SK-N-SH treated with all-trans-retinoic acid at 6 μM for 48 hours (cell line): ENCODE results near the gene STYX.

ENCODE experiments used
- ATAC-seq: fragments of 200-7000 bp; cut with Tn5 transposase; 3 replicates; pipeline ENCODE4 v1.9.1; 2020; ENCODE audit warnings: mild to moderate bottlenecking, moderate library complexity
- ARNTL ChIP-seq: fragments of 450-650 bp; formaldehyde crosslinking; IDR thresholded peaks from 2 replicates; pipeline ENCODE4 v1.5.0; 2020; ENCODE audit warnings: low read depth, mild to moderate bottlenecking, moderate library complexity, borderline replicate concordance
- BACH2 ChIP-seq: fragments of 250-450 bp; sonication (Bioruptor Pico); IDR thresholded peaks from 2 replicates; pipeline ENCODE4 v1.9.0; 2021; ENCODE audit warnings: mild to moderate bottlenecking, borderline replicate concordance
- CSDC2 ChIP-seq: fragments of 250-450 bp; sonication (Bioruptor Pico); IDR thresholded peaks from 2 replicates; pipeline ENCODE4 v1.5.0; 2020; ENCODE audit warnings: mild to moderate bottlenecking, moderate library complexity
- ESRRG ChIP-seq: fragments of 250-450 bp; sonication (Bioruptor Pico); IDR thresholded peaks from 2 replicates; pipeline ENCODE4 v1.6.1; 2021; ENCODE audit warnings: mild to moderate bottlenecking
- ISL1 ChIP-seq: fragments of 250-450 bp; sonication (Bioruptor Pico); IDR thresholded peaks from 2 replicates; pipeline ENCODE4 v2.1.2; 2022; ENCODE audit warnings: mild to moderate bottlenecking, moderate library complexity
- OSR1 ChIP-seq: fragments of 250-450 bp; sonication (Bioruptor Pico); IDR thresholded peaks from 2 replicates; pipeline ENCODE4 v1.8.0; 2022; ENCODE audit warnings: moderate library complexity, mild to moderate bottlenecking, inconsistent platforms
- PATZ1 ChIP-seq: fragments of 250-450 bp; sonication (Bioruptor Pico); IDR thresholded peaks from 2 replicates; pipeline ENCODE4 v1.8.0; 2020; ENCODE audit warnings: mild to moderate bottlenecking, moderate library complexity, borderline replicate concordance
- PPARA ChIP-seq: fragments of 250-450 bp; sonication (Bioruptor Pico); IDR thresholded peaks from 2 replicates; pipeline ENCODE4 v1.5.0; 2020; ENCODE audit warnings: mild to moderate bottlenecking, borderline replicate concordance
- RARB ChIP-seq: fragments of 250-450 bp; sonication (Bioruptor Pico); IDR thresholded peaks from 2 replicates; pipeline ENCODE4 v1.8.0; 2021; ENCODE audit warnings: mild to moderate bottlenecking, moderate library complexity
- SNAI2 ChIP-seq: fragments of 250-450 bp; sonication (Bioruptor Pico); IDR thresholded peaks from 2 replicates; pipeline ENCODE4 v1.5.0; 2020; ENCODE audit warnings: mild to moderate bottlenecking, moderate library complexity
- TCF4 ChIP-seq: fragments of 250-450 bp; sonication (Bioruptor Pico); IDR thresholded peaks from 2 replicates; pipeline ENCODE4 v1.8.0; 2021; ENCODE audit warnings: mild to moderate bottlenecking, moderate library complexity, borderline replicate concordance
- TOX ChIP-seq: fragments of 250-450 bp; sonication (Bioruptor Pico); IDR thresholded peaks from 2 replicates; pipeline ENCODE4 v1.8.0; 2021; ENCODE audit warnings: mild to moderate bottlenecking, moderate library complexity, borderline replicate concordance
- TSHZ2 ChIP-seq: fragments of 250-450 bp; sonication (Bioruptor Pico); IDR thresholded peaks from 2 replicates; pipeline ENCODE4 v1.5.0; 2020; ENCODE audit warnings: mild to moderate bottlenecking, moderate library complexity
- ZC3H10 ChIP-seq: fragments of 250-450 bp; sonication (Bioruptor Pico); IDR thresholded peaks from 2 replicates; pipeline ENCODE4 v1.5.1; 2021; ENCODE audit warnings: mild to moderate bottlenecking, moderate library complexity
- ZFP3 ChIP-seq: fragments of 250-450 bp; sonication (Bioruptor Pico); IDR thresholded peaks from 2 replicates; pipeline ENCODE4 v1.5.0; 2020; ENCODE audit warnings: mild to moderate bottlenecking, moderate library complexity
- ZFP30 ChIP-seq: fragments of 450-650 bp; formaldehyde crosslinking; IDR thresholded peaks from 2 replicates; pipeline ENCODE4 v1.5.0; 2022; ENCODE audit warnings: mild to moderate bottlenecking, moderate library complexity
- ZNF565 ChIP-seq: fragments of 450-650 bp; formaldehyde crosslinking; conservative IDR thresholded peaks from 2 replicates; pipeline ENCODE4 v1.5.0; 2020; ENCODE audit warnings: low read depth, mild to moderate bottlenecking, moderate library complexity
- ZNF70 ChIP-seq: fragments of 450-650 bp; formaldehyde crosslinking; IDR thresholded peaks from 2 replicates; pipeline ENCODE4 v1.5.0; 2020; ENCODE audit warnings: mild to moderate bottlenecking, moderate library complexity
- ZNF8 ChIP-seq: fragments of 450-650 bp; formaldehyde crosslinking; IDR thresholded peaks from 2 replicates; pipeline ENCODE4 v1.5.0; 2020; ENCODE audit warnings: mild to moderate bottlenecking, moderate library complexity
- TF ChIP-seq, protein P1 (sequence below): fragments of 250-450 bp; sonication (Bioruptor Pico); IDR thresholded peaks from 2 replicates; pipeline ENCODE4 v1.5.1; 2021; ENCODE audit warnings: mild to moderate bottlenecking, moderate library complexity
- TF ChIP-seq, protein P2 (sequence below): fragments of 250-450 bp; sonication (Bioruptor Pico); IDR thresholded peaks from 2 replicates; pipeline ENCODE4 v1.8.0; 2021; ENCODE audit warnings: low read depth, mild to moderate bottlenecking, moderate library complexity, borderline replicate concordance
- TF ChIP-seq, protein P3 (sequence below): fragments of 250-450 bp; sonication (Bioruptor Pico); IDR thresholded peaks from 2 replicates; pipeline ENCODE4 v1.5.1; 2020; ENCODE audit warnings: low read depth, mild to moderate bottlenecking, moderate library complexity

The STYX gene

GRCh38 chr14:52792097-52792415 is 62.1 kb downstream of the STYX start (continued):
- TF ChIP-seq, protein P1, sequence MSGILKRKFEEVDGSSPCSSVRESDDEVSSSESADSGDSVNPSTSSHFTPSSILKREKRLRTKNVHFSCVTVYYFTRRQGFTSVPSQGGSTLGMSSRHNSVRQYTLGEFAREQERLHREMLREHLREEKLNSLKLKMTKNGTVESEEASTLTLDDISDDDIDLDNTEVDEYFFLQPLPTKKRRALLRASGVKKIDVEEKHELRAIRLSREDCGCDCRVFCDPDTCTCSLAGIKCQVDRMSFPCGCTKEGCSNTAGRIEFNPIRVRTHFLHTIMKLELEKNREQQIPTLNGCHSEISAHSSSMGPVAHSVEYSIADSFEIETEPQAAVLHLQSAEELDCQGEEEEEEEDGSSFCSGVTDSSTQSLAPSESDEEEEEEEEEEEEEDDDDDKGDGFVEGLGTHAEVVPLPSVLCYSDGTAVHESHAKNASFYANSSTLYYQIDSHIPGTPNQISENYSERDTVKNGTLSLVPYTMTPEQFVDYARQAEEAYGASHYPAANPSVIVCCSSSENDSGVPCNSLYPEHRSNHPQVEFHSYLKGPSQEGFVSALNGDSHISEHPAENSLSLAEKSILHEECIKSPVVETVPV (CRISPR knock-in tag): no peak
- no peak for TF ChIP-seq ARNTL (CRISPR knock-in tag)
- no peak for TF ChIP-seq ISL1 (CRISPR knock-in tag)

DNA sequence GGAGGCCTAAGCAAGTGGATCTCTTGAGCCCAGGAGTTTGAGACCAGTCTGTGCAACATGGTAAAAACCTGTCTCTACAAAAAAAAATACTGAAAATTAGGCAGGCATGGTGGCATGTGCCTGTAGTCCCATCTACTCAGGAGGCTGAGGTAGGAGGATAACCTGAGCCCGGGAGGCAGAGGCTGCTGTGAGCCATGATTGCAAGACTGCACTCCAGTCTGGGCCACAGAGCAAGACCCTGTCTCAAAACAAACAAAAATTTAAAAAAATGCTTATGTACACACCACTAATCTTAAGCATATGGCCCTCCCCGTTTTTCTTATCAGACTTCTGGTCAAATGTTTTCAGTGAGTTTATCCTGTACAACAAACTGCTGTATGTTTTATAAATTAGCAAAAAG is 63.1 kb downstream of the STYX start:
- TF ChIP-seq OSR1 (CRISPR knock-in tag): no peak
- ATAC-seq: no peak

DNA sequence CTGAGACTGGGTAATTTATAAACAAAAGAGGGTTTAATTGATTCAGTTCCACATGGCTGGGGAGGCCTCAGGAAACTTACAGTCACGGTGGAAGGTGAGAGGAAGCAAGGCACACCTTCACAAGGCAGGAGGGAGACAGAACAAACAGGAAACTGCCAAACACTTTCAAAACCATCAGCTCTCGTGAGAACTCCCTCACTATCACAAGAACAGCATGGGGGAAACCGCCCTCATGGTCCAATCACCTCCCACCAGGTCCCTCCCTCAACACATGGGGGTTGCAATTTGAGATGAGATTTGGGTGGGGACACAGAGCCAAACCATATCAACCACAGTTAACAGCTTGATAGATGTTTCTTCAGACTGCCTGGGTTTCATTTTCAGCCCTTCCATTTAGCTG is 67.7 kb downstream of the STYX start:
- no peak for TF ChIP-seq OSR1 (CRISPR knock-in tag)
- TF ChIP-seq ZC3H10 (CRISPR knock-in tag): no peak
- no peak for TF ChIP-seq ZNF70 (CRISPR knock-in tag)
- TF ChIP-seq RARB: no peak
- no peak for TF ChIP-seq ZFP30 (CRISPR knock-in tag)
- TF ChIP-seq ZFP3: no peak
- TF ChIP-seq TOX (CRISPR knock-in tag): no peak
- TF ChIP-seq CSDC2 (CRISPR knock-in tag): no peak
- no peak for TF ChIP-seq ZNF565 (CRISPR knock-in tag)
- TF ChIP-seq, protein P1 (CRISPR knock-in tag): no peak
- TF ChIP-seq, protein P2, sequence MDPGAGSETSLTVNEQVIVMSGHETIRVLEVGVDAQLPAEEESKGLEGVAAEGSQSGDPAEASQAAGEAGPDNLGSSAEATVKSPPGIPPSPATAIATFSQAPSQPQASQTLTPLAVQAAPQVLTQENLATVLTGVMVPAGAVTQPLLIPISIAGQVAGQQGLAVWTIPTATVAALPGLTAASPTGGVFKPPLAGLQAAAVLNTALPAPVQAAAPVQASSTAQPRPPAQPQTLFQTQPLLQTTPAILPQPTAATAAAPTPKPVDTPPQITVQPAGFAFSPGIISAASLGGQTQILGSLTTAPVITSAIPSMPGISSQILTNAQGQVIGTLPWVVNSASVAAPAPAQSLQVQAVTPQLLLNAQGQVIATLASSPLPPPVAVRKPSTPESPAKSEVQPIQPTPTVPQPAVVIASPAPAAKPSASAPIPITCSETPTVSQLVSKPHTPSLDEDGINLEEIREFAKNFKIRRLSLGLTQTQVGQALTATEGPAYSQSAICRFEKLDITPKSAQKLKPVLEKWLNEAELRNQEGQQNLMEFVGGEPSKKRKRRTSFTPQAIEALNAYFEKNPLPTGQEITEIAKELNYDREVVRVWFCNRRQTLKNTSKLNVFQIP (CRISPR knock-in tag): no peak
- no peak for TF ChIP-seq BACH2
- no peak for TF ChIP-seq ARNTL (CRISPR knock-in tag)
- TF ChIP-seq, protein P3, sequence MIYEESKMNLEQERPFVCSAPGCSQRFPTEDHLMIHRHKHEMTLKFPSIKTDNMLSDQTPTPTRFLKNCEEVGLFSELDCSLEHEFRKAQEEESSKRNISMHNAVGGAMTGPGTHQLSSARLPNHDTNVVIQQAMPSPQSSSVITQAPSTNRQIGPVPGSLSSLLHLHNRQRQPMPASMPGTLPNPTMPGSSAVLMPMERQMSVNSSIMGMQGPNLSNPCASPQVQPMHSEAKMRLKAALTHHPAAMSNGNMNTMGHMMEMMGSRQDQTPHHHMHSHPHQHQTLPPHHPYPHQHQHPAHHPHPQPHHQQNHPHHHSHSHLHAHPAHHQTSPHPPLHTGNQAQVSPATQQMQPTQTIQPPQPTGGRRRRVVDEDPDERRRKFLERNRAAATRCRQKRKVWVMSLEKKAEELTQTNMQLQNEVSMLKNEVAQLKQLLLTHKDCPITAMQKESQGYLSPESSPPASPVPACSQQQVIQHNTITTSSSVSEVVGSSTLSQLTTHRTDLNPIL (CRISPR knock-in tag): no peak
- TF ChIP-seq SNAI2: no peak
- TF ChIP-seq TCF4: no peak
- no peak for TF ChIP-seq ZNF8
- TF ChIP-seq ISL1 (CRISPR knock-in tag): no peak
- ATAC-seq: no peak

DNA sequence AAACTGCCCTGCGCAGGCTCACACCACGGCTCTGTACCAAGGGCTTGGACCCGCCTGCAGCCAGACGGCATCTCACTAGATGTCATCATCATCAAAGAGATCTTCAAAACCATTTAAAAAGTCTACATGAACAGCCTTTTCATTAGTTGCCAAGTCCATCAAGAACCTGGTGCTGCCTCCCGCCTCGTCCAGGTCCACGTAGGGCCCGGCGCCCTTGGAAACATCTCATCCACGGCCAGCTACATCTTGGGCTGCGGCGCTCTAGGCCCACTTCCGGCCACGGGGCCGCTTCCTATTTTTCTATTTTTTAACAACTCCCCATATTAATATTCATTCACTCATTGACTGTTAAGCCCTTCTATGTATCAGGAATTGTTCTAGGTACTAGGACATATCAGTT is 68.9 kb downstream of the STYX start:
- TF ChIP-seq ZNF565 (CRISPR knock-in tag): no peak
- TF ChIP-seq OSR1 (CRISPR knock-in tag): no peak
- TF ChIP-seq PPARA (CRISPR knock-in tag): no peak
- TF ChIP-seq TOX (CRISPR knock-in tag): no peak
- TF ChIP-seq PATZ1 (CRISPR knock-in tag): no peak
- TF ChIP-seq TCF4: no peak
- no peak for TF ChIP-seq ESRRG (CRISPR knock-in tag)
- no peak for TF ChIP-seq ZFP30 (CRISPR knock-in tag)
- TF ChIP-seq ZFP3: no peak
- TF ChIP-seq CSDC2 (CRISPR knock-in tag): no peak
- no peak for TF ChIP-seq ISL1 (CRISPR knock-in tag)
- TF ChIP-seq ARNTL (CRISPR knock-in tag): no peak
- TF ChIP-seq, protein P1 (CRISPR knock-in tag): no peak
- no peak for TF ChIP-seq ZNF8
- TF ChIP-seq, protein P2 (CRISPR knock-in tag): no peak
- no peak for TF ChIP-seq TSHZ2 (CRISPR knock-in tag)
- no peak for TF ChIP-seq RARB
- no peak for ATAC-seq
